Stimulated activated CD8-positive, alpha-beta memory T cell treated with anti-CD3 and anti-CD28 coated beads, Interleukin-4, amount 100 ng/mL, for 4 hours (primary cell): Measurements from ENCODE around the gene AP3S2.
"Not testable (repeated sequence)": the region's sequence is repeated elsewhere in the genome, so short reads cannot be mapped to it uniquely, and the experiment has no call there.

Source experiments
- DNase-seq, 2 donors: peaks; one replicate each; pipeline ENCODE4 v3.0.0-alpha.2; 2020; ENCODE audit warnings: low read depth in 2 of 2, low spot score in 1 of 2

The AP3S2 gene

GRCh38 chr15:89802986-89803824, 90.6 kb downstream of the AP3S2 start:
- DNase-seq = no peak

- no peak for DNase-seq
Measured at GRCh38 chr15:89802231-89802928, 91.4 kb downstream of the AP3S2 start.

GRCh38 chr15:89801471-89802195, 92.2 kb downstream of the AP3S2 start:
- no peak for DNase-seq

- DNase-seq = no peak
Measured at GRCh38 chr15:89799918-89800498, 93.8 kb downstream of the AP3S2 start.

- DNase-seq = no peak
Measured at GRCh38 chr15:89799011-89799911, 94.5 kb downstream of the AP3S2 start.

- no peak for DNase-seq
Measured at GRCh38 chr15:89797678-89798201, 96.1 kb downstream of the AP3S2 start.

- DNase-seq = no peak
Measured at GRCh38 chr15:89795996-89796395, 97.8 kb downstream of the AP3S2 start.

- no peak for DNase-seq
Measured at GRCh38 chr15:89794627-89795241, 99.1 kb downstream of the AP3S2 start.

GRCh38 chr15:89792106-89792805, 101.5 kb downstream of the AP3S2 start:
- DNase-seq = no peak

- DNase-seq = no peak
Measured at GRCh38 chr15:89790661-89791060, 103.1 kb downstream of the AP3S2 start.

GRCh38 chr15:89790206-89790605, 103.6 kb downstream of the AP3S2 start:
- DNase-seq = no peak

- not testable (repeated sequence) for DNase-seq
Measured at GRCh38 chr15:89788585-89788984, 105.2 kb downstream of the AP3S2 start.

- DNase-seq = no peak
Measured at GRCh38 chr15:89787944-89788343, 105.8 kb downstream of the AP3S2 start.

- no peak for DNase-seq
Measured at GRCh38 chr15:89785774-89786140, 108.0 kb downstream of the AP3S2 start.

GRCh38 chr15:89785064-89785773, 108.6 kb downstream of the AP3S2 start:
- DNase-seq = no peak

GRCh38 chr15:89784686-89784960, 109.2 kb downstream of the AP3S2 start:
- DNase-seq = no peak

GRCh38 chr15:89783861-89784685, 109.7 kb downstream of the AP3S2 start:
- no peak for DNase-seq
